ENCODE results near the gene HSPA12B. TPM values are rescaled to one million over a fixed set of nuclear protein-coding genes. Genes with fewer than 3 reads are reported as not detected.

HSPA12B gene
- total RNA-seq, 1 experiment from 2014 or later = 2.7 TPM

GRCh38 chr20:3795511-3796468 lies 63.3 kb downstream of the HSPA12B start, which contains the start of gene CDC25B:
Gene CDC25B (plus strand): TSS chr20:3796310. CDS start chr20:3796532, 222 bp downstream.
- H3K27ac Mint-ChIP-seq = peak within 1 kb of the TSS in 2 of 3 experiments; percentile 92 to 93; a peak in 5 of 7 replicates
- peak; percentile 56; the same call in 2 of the 3 replicates for TF ChIP-seq CTCF (conservative IDR thresholded peaks at IDR 0.05)
- no peaks in the 10 kb centered on the region for H3K9me3 Mint-ChIP-seq
- no peak within 1 kb of the TSS for H2AK5ac ChIP-seq (ENCODE audit: insufficient read length, low read length)
- H3K36me3 Mint-ChIP-seq (ENCODE audit: insufficient read depth in 1 of 3, low read depth in 3 of 3) = peaks cover 2 to 8% (median 4%) of the 10 kb centered on the region in 3 experiments; a peak in 4 of 7 replicates
- no peak within 1 kb of the TSS for H2AFZ ChIP-seq (ENCODE audit: low read length)
- WGBS (ENCODE audit: extremely low coverage, insufficient read length, low lambda C conversion rate) = no CpG with 5 or more reads among the region's 69 CpGs
- H3K4me1 Mint-ChIP-seq = peaks cover 42 to 47% of the 10 kb centered on the region in 2 experiments
- H2BK120ac ChIP-seq (ENCODE audit: low read depth, low read length, poor library complexity, severe bottlenecking) = no peak within 1 kb of the TSS
- H3K23ac ChIP-seq (ENCODE audit: insufficient read length, low read depth, low read length) = no peak within 1 kb of the TSS
- no peak within 1 kb of the TSS for H4K91ac ChIP-seq (ENCODE audit: insufficient read length, low read depth, low read length)
- no peak within 1 kb of the TSS for H4K8ac ChIP-seq (replicated peaks; ENCODE audit: insufficient read length, low read depth, low read length)
- no peak within 1 kb of the TSS for H3K27ac ChIP-seq (ENCODE audit: insufficient read length, low read depth, low read length)
- H3K27me3 Mint-ChIP-seq (ENCODE audit: low read depth) = peaks cover 24% of the 10 kb centered on the region
- H2BK12ac ChIP-seq (ENCODE audit: insufficient read length, low read depth, low read length) = no peak within 1 kb of the TSS
- H4K5ac ChIP-seq (ENCODE audit: insufficient read length, low read depth, low read length) = no peak within 1 kb of the TSS
- peak within 1 kb of the TSS; percentile 78 to 92 for H3K4me3 Mint-ChIP-seq
- no peak within 1 kb of the TSS for H3K4ac ChIP-seq (ENCODE audit: low read depth, low read length)
- no peaks in the 10 kb centered on the region for H3K79me1 ChIP-seq (ENCODE audit: insufficient read depth, low read depth, low read length, poor library complexity, severe bottlenecking)
- H3T11ph ChIP-seq (ENCODE audit: low read length) = no peak within 1 kb of the TSS
- no peaks in the 10 kb centered on the region for H4K20me1 ChIP-seq (ENCODE audit: control insufficient read depth, insufficient read depth, insufficient read length)
- H3K14ac ChIP-seq (ENCODE audit: insufficient read depth, low read length) = no peak within 1 kb of the TSS
- H3K9ac ChIP-seq (ENCODE audit: extremely low read depth, insufficient read length, low read length) = no peak within 1 kb of the TSS
- H3K4me2 ChIP-seq (ENCODE audit: insufficient read depth, insufficient read length, low read length) = peak within 1 kb of the TSS; percentile 37
- no peak within 1 kb of the TSS for H2BK20ac ChIP-seq (ENCODE audit: low read depth, low read length, poor library complexity, severe bottlenecking)
- no peak within 1 kb of the TSS for H2BK15ac ChIP-seq (ENCODE audit: low read depth, low read length)
- H3K4me1 ChIP-seq (ENCODE audit: insufficient read depth, low read length) = no peaks in the 10 kb centered on the region; the same call in 1 of the 2 replicates
- peak; percentile 92 for DNase-seq
- H3K56ac ChIP-seq (ENCODE audit: insufficient read length, low read depth, low read length) = no peak within 1 kb of the TSS
- no peaks in the 10 kb centered on the region for H3K27me3 ChIP-seq (ENCODE audit: insufficient read depth, low read length)
- no peak within 1 kb of the TSS for H2BK5ac ChIP-seq (ENCODE audit: insufficient read length, low read length)
- H3K18ac ChIP-seq (ENCODE audit: insufficient read length, low read depth, low read length) = peak within 1 kb of the TSS; percentile 4
- peaks cover 19% of the 10 kb centered on the region for H3K23me2 ChIP-seq (ENCODE audit: insufficient read length, low read depth, low read length, poor library complexity, severe bottlenecking)
- no peaks in the 10 kb centered on the region for H3K9me3 ChIP-seq (ENCODE audit: control insufficient read depth, low read depth, low read length)
- H3K79me2 ChIP-seq (ENCODE audit: insufficient read depth, low read length) = no peaks in the 10 kb centered on the region

Measured in H9 (cell line).